ENCODE measurements around the gene PRLH. TPM values are rescaled to one million over a fixed set of nuclear protein-coding genes. Genes with fewer than 3 reads are reported as not detected.

The PRLH gene
- total RNA-seq, 1 experiment from 2014 or later, result not detected

DNA sequence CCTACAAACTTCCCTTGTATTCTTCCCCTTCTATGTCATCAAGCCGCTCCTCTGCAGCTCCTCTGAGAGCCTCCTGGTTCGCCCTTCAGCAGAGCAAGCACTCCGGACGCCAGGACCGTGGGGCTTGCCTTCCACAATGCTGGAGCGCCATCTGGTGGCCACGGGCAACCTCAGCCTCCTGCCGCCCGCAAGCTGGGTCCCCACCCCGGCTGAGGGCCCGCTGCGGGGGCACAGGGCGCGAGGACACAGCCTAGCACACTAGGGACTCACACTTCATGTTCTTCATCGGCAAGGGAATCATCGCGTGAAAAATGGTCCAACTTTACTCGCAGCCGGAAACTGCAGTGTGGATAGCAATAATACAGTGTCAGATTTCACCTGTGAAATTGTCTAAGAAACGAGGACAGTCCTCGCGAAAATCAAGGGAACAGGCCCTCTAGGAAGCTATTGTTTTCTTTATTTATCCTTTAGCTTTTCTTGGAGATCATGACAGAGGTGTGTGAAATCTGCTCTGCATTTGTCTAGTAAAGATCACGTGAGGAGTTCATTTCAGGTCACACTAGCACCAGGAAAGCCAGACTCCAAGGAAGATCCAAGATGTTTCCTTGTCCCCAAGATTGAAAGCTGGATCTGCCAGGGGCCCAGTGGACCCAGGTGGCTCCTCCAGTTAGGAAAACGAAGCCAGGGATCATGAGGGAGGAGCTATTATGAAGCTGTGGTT, 5.8 kb downstream of the PRLH start:
- CTCF ChIA-PET, result interaction anchor here (0.6 to 7.1 kb wide), 91 partner anchors 10 to 716 kb away, joined by 3 to 385 read pairs (median 6); partner anchors contain the start of genes COL6A3, COPS8, MLPH and RAB17
- POLR2A ChIA-PET, result interaction anchor here (0.7 to 1.6 kb wide), 3 partner anchors 19 to 380 kb away, joined by 3 to 11 read pairs (median 4); partner anchors contain the start of gene RAB17
- Mint-ChIP-seq H3K9me3 (peaks cover 4% of the 10 kb centered on the region), H3K36me3 (peaks cover 18% of the 10 kb centered on the region), H3K27me3 (ENCODE audit: low read depth) (no peaks in the 10 kb centered on the region), H3K4me3 (no peak overlapping the region), H3K27ac (peak overlapping the region; percentile 24; the same call in 1 of the 2 replicates), H3K4me1 (peaks cover 41% of the 10 kb centered on the region)
- DNase-seq (ENCODE audit: low spot score), result peak; percentile 97
- peak; percentile 91 for ATAC-seq
- peak; percentile 82 for TF ChIP-seq TEAD1 (CRISPR knock-in tag; IDR thresholded peaks at IDR 0.05)
- no peak for TF ChIP-seq GRHL2 (CRISPR knock-in tag; IDR thresholded peaks at IDR 0.05; ENCODE audit: insufficient replicate concordance, severe bottlenecking)
- TF ChIP-seq NFE2L1 (CRISPR knock-in tag; IDR thresholded peaks at IDR 0.05), result no peak
- TF ChIP-seq MXD4 (CRISPR knock-in tag; IDR thresholded peaks at IDR 0.05; ENCODE audit: borderline replicate concordance), result no peak
- TF ChIP-seq, protein P1, sequence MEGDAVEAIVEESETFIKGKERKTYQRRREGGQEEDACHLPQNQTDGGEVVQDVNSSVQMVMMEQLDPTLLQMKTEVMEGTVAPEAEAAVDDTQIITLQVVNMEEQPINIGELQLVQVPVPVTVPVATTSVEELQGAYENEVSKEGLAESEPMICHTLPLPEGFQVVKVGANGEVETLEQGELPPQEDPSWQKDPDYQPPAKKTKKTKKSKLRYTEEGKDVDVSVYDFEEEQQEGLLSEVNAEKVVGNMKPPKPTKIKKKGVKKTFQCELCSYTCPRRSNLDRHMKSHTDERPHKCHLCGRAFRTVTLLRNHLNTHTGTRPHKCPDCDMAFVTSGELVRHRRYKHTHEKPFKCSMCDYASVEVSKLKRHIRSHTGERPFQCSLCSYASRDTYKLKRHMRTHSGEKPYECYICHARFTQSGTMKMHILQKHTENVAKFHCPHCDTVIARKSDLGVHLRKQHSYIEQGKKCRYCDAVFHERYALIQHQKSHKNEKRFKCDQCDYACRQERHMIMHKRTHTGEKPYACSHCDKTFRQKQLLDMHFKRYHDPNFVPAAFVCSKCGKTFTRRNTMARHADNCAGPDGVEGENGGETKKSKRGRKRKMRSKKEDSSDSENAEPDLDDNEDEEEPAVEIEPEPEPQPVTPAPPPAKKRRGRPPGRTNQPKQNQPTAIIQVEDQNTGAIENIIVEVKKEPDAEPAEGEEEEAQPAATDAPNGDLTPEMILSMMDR (IDR thresholded peaks at IDR 0.05), result peak; percentile 96
- TF ChIP-seq NFATC4 (CRISPR knock-in tag; IDR thresholded peaks at IDR 0.05), result no peak
- TF ChIP-seq, protein P2, sequence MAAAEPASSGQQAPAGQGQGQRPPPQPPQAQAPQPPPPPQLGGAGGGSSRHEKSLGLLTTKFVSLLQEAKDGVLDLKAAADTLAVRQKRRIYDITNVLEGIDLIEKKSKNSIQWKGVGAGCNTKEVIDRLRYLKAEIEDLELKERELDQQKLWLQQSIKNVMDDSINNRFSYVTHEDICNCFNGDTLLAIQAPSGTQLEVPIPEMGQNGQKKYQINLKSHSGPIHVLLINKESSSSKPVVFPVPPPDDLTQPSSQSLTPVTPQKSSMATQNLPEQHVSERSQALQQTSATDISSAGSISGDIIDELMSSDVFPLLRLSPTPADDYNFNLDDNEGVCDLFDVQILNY (CRISPR knock-in tag; IDR thresholded peaks at IDR 0.05), result no peak
- TF ChIP-seq, protein P3, sequence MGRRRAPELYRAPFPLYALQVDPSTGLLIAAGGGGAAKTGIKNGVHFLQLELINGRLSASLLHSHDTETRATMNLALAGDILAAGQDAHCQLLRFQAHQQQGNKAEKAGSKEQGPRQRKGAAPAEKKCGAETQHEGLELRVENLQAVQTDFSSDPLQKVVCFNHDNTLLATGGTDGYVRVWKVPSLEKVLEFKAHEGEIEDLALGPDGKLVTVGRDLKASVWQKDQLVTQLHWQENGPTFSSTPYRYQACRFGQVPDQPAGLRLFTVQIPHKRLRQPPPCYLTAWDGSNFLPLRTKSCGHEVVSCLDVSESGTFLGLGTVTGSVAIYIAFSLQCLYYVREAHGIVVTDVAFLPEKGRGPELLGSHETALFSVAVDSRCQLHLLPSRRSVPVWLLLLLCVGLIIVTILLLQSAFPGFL (CRISPR knock-in tag; IDR thresholded peaks at IDR 0.05; ENCODE audit: borderline replicate concordance), result no peak
- TF ChIP-seq, protein P4, sequence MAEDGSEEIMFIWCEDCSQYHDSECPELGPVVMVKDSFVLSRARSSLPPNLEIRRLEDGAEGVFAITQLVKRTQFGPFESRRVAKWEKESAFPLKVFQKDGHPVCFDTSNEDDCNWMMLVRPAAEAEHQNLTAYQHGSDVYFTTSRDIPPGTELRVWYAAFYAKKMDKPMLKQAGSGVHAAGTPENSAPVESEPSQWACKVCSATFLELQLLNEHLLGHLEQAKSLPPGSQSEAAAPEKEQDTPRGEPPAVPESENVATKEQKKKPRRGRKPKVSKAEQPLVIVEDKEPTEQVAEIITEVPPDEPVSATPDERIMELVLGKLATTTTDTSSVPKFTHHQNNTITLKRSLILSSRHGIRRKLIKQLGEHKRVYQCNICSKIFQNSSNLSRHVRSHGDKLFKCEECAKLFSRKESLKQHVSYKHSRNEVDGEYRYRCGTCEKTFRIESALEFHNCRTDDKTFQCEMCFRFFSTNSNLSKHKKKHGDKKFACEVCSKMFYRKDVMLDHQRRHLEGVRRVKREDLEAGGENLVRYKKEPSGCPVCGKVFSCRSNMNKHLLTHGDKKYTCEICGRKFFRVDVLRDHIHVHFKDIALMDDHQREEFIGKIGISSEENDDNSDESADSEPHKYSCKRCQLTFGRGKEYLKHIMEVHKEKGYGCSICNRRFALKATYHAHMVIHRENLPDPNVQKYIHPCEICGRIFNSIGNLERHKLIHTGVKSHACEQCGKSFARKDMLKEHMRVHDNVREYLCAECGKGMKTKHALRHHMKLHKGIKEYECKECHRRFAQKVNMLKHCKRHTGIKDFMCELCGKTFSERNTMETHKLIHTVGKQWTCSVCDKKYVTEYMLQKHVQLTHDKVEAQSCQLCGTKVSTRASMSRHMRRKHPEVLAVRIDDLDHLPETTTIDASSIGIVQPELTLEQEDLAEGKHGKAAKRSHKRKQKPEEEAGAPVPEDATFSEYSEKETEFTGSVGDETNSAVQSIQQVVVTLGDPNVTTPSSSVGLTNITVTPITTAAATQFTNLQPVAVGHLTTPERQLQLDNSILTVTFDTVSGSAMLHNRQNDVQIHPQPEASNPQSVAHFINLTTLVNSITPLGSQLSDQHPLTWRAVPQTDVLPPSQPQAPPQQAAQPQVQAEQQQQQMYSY (CRISPR knock-in tag; IDR thresholded peaks at IDR 0.05), result no peak
- TF ChIP-seq SP1 (CRISPR knock-in tag; conservative IDR thresholded peaks at IDR 0.05), result 0 out of 2 replicates have a peak, but pooled peaks have one; percentile 56
- TF ChIP-seq SMAD4 (CRISPR knock-in tag; IDR thresholded peaks at IDR 0.05), result no peak
- TF ChIP-seq, protein P5, sequence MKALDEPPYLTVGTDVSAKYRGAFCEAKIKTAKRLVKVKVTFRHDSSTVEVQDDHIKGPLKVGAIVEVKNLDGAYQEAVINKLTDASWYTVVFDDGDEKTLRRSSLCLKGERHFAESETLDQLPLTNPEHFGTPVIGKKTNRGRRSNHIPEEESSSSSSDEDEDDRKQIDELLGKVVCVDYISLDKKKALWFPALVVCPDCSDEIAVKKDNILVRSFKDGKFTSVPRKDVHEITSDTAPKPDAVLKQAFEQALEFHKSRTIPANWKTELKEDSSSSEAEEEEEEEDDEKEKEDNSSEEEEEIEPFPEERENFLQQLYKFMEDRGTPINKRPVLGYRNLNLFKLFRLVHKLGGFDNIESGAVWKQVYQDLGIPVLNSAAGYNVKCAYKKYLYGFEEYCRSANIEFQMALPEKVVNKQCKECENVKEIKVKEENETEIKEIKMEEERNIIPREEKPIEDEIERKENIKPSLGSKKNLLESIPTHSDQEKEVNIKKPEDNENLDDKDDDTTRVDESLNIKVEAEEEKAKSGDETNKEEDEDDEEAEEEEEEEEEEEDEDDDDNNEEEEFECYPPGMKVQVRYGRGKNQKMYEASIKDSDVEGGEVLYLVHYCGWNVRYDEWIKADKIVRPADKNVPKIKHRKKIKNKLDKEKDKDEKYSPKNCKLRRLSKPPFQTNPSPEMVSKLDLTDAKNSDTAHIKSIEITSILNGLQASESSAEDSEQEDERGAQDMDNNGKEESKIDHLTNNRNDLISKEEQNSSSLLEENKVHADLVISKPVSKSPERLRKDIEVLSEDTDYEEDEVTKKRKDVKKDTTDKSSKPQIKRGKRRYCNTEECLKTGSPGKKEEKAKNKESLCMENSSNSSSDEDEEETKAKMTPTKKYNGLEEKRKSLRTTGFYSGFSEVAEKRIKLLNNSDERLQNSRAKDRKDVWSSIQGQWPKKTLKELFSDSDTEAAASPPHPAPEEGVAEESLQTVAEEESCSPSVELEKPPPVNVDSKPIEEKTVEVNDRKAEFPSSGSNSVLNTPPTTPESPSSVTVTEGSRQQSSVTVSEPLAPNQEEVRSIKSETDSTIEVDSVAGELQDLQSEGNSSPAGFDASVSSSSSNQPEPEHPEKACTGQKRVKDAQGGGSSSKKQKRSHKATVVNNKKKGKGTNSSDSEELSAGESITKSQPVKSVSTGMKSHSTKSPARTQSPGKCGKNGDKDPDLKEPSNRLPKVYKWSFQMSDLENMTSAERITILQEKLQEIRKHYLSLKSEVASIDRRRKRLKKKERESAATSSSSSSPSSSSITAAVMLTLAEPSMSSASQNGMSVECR (CRISPR knock-in tag; IDR thresholded peaks at IDR 0.05; ENCODE audit: borderline replicate concordance), result 0 out of 2 replicates have a peak, but pooled peaks have one; percentile 39
- TF ChIP-seq NR1H2 (CRISPR knock-in tag; IDR thresholded peaks at IDR 0.05), result no peak
- no peak for TF ChIP-seq ELF4 (CRISPR knock-in tag; IDR thresholded peaks at IDR 0.05; ENCODE audit: low read depth)
- TF ChIP-seq PRRX2 (CRISPR knock-in tag; IDR thresholded peaks at IDR 0.05), result no peak
- TF ChIP-seq SMAD3 (CRISPR knock-in tag; IDR thresholded peaks at IDR 0.05; ENCODE audit: borderline replicate concordance), result peak; percentile 62; the same call in 1 of the 2 replicates
- no peak for TF ChIP-seq NR2C2 (CRISPR knock-in tag; IDR thresholded peaks at IDR 0.05)
- TF ChIP-seq, protein P6, sequence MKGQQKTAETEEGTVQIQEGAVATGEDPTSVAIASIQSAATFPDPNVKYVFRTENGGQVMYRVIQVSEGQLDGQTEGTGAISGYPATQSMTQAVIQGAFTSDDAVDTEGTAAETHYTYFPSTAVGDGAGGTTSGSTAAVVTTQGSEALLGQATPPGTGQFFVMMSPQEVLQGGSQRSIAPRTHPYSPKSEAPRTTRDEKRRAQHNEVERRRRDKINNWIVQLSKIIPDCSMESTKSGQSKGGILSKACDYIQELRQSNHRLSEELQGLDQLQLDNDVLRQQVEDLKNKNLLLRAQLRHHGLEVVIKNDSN (CRISPR knock-in tag; IDR thresholded peaks at IDR 0.05), result no peak
- TF ChIP-seq RORB (CRISPR knock-in tag; IDR thresholded peaks at IDR 0.05), result no peak
- TF ChIP-seq, protein P7, sequence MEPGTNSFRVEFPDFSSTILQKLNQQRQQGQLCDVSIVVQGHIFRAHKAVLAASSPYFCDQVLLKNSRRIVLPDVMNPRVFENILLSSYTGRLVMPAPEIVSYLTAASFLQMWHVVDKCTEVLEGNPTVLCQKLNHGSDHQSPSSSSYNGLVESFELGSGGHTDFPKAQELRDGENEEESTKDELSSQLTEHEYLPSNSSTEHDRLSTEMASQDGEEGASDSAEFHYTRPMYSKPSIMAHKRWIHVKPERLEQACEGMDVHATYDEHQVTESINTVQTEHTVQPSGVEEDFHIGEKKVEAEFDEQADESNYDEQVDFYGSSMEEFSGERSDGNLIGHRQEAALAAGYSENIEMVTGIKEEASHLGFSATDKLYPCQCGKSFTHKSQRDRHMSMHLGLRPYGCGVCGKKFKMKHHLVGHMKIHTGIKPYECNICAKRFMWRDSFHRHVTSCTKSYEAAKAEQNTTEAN (CRISPR knock-in tag; IDR thresholded peaks at IDR 0.05), result no peak; the same call in 1 of the 2 replicates
- TF ChIP-seq, protein P8, sequence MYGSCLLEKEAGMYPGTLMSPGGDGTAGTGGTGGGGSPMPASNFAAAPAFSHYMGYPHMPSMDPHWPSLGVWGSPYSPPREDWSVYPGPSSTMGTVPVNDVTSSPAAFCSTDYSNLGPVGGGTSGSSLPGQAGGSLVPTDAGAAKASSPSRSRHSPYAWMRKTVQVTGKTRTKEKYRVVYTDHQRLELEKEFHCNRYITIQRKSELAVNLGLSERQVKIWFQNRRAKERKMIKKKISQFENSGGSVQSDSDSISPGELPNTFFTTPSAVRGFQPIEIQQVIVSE (CRISPR knock-in tag; IDR thresholded peaks at IDR 0.05; ENCODE audit: borderline replicate concordance), result no peak
- 0 out of 2 replicates have a peak, but pooled peaks have one; percentile 51 for TF ChIP-seq ZBTB21 (CRISPR knock-in tag; IDR thresholded peaks at IDR 0.05; ENCODE audit: borderline replicate concordance)
